Adrenal gland (tissue), 5 donors: ENCODE measurements around the gene PLD5.

ENCODE experiments used
- CTCF ChIP-seq, 6 experiments: fragments of 450-650 bp in 4 of 6; fragments of 200-600 bp in 2 of 6; sonication (generic) in 1 of 6; IDR thresholded peaks; 1 replicate in 5 of 6; 2 replicates in 1 of 6; pipeline versions ENCODE4 v1.5.1 to v1.8.0; 2016 to 2021; ENCODE audit warnings: antibody characterized with exemption in 6 of 6, mild to moderate bottlenecking in 2 of 6, moderate library complexity in 1 of 6
- POLR2A ChIP-seq, 2 donors: fragments of 450-650 bp; IDR thresholded peaks; one replicate each; pipeline ENCODE4 v1.6.1; 2017; ENCODE audit warnings: antibody characterized with exemption in 2 of 2, mild to moderate bottlenecking in 2 of 2, moderate library complexity in 1 of 2
- donor health status: DM: no; HTN: no; CAD: no.

DNA sequence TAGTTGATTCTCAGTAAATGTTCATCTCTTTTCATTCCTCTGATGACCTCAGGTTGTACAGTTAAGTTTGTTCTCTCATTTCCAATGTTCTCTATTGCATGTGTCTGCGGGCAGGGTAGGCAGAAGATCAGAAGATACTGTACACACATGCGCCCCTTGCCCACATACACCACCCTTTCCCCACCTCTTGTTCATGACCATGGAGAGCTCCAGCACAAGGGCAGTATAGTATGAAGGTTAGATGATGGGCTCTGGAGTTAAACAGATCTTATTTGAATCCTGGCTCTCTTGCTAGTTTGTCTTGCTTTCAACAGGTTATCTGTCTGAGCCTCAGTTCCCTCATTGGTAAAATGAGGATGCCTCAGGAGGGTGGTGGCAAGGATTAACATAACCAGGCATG, 17.8 kb upstream of the PLD5 start:
- TF ChIP-seq CTCF (IDR thresholded peaks at IDR 0.05) = no peak
- TF ChIP-seq POLR2A (IDR thresholded peaks at IDR 0.05) = no peak
